Measurements from ENCODE around the gene BLCAP. TPM values are rescaled to one million over a fixed set of nuclear protein-coding genes. Genes with fewer than 3 reads are reported as not detected.
"Not testable (repeated sequence)": the region's sequence is repeated elsewhere in the genome, so short reads cannot be mapped to it uniquely, and the experiment has no call there.

BLCAP gene
- total RNA-seq, 1 donor from 2014 or later = 178 TPM

- Mint-ChIP-seq H3K27ac (ENCODE audit: unreplicated experiment) (no peak overlapping the region), H3K9me3 (ENCODE audit: unreplicated experiment) (no peaks in the 10 kb centered on the region), H3K4me3 (ENCODE audit: unreplicated experiment) (no peak overlapping the region), H3K36me3 (ENCODE audit: low read depth, unreplicated experiment) (peaks cover 22% of the 10 kb centered on the region), H3K27me3 (ENCODE audit: unreplicated experiment) (peaks cover 4% of the 10 kb centered on the region), H3K4me1 (ENCODE audit: unreplicated experiment) (peaks cover 5% of the 10 kb centered on the region)
- no peak for DNase-seq (ENCODE audit: low spot score)
- TF ChIP-seq CTCF (IDR thresholded peaks at IDR 0.05; ENCODE audit: unreplicated experiment) = no peak
These were observed 34.7 kb downstream of the BLCAP start for GRCh38 chr20:37492945-37493344.

GRCh38 chr20:37492096-37492625 is 35.5 kb downstream of the BLCAP start:
- Mint-ChIP-seq H3K9me3 (ENCODE audit: unreplicated experiment) (no peaks in the 10 kb centered on the region), H3K36me3 (ENCODE audit: low read depth, unreplicated experiment) (peaks cover 22% of the 10 kb centered on the region), H3K27ac (ENCODE audit: unreplicated experiment) (no peak overlapping the region), H3K27me3 (ENCODE audit: unreplicated experiment) (peaks cover 7% of the 10 kb centered on the region), H3K4me1 (ENCODE audit: unreplicated experiment) (peaks cover 9% of the 10 kb centered on the region), H3K4me3 (ENCODE audit: unreplicated experiment) (no peak overlapping the region)
- no peak for TF ChIP-seq CTCF (IDR thresholded peaks at IDR 0.05; ENCODE audit: unreplicated experiment)
- DNase-seq (ENCODE audit: low spot score) = no peak

- H3K9me3 Mint-ChIP-seq (ENCODE audit: unreplicated experiment) = no peaks in the 10 kb centered on the region
- peaks cover 9% of the 10 kb centered on the region for H3K4me1 Mint-ChIP-seq (ENCODE audit: unreplicated experiment)
- peak overlapping the region; percentile 5 for H3K27ac Mint-ChIP-seq (ENCODE audit: unreplicated experiment)
- peaks cover 8% of the 10 kb centered on the region for H3K27me3 Mint-ChIP-seq (ENCODE audit: unreplicated experiment)
- TF ChIP-seq CTCF (IDR thresholded peaks at IDR 0.05; ENCODE audit: unreplicated experiment) = no peak
- peaks cover 18% of the 10 kb centered on the region for H3K36me3 Mint-ChIP-seq (ENCODE audit: low read depth, unreplicated experiment)
- H3K4me3 Mint-ChIP-seq (ENCODE audit: unreplicated experiment) = peak overlapping the region; percentile 19
- DNase-seq (ENCODE audit: low spot score) = no peak
These were observed 36.9 kb downstream of the BLCAP start for GRCh38 chr20:37490663-37491350.

- H3K36me3 Mint-ChIP-seq (ENCODE audit: low read depth, unreplicated experiment) = peaks cover 21% of the 10 kb centered on the region
- not testable (repeated sequence) for DNase-seq (ENCODE audit: low spot score); H3K9me3 Mint-ChIP-seq (ENCODE audit: unreplicated experiment); H3K27ac Mint-ChIP-seq (ENCODE audit: unreplicated experiment); H3K4me3 Mint-ChIP-seq (ENCODE audit: unreplicated experiment)
- peaks cover 15% of the 10 kb centered on the region for H3K4me1 Mint-ChIP-seq (ENCODE audit: unreplicated experiment)
- peaks cover 16% of the 10 kb centered on the region for H3K27me3 Mint-ChIP-seq (ENCODE audit: unreplicated experiment)
These were observed 41.5 kb downstream of the BLCAP start for GRCh38 chr20:37486209-37486608.

- peaks cover 14% of the 10 kb centered on the region for H3K27me3 Mint-ChIP-seq (ENCODE audit: unreplicated experiment)
- peaks cover 6% of the 10 kb centered on the region for H3K9me3 Mint-ChIP-seq (ENCODE audit: unreplicated experiment)
- peak overlapping the region; percentile 26 for H3K27ac Mint-ChIP-seq (ENCODE audit: unreplicated experiment)
- no peak overlapping the region for H3K4me3 Mint-ChIP-seq (ENCODE audit: unreplicated experiment)
- H3K4me1 Mint-ChIP-seq (ENCODE audit: unreplicated experiment) = peaks cover 14% of the 10 kb centered on the region
- TF ChIP-seq CTCF (IDR thresholded peaks at IDR 0.05; ENCODE audit: unreplicated experiment) = no peak
- no peak for DNase-seq (ENCODE audit: low spot score)
- H3K36me3 Mint-ChIP-seq (ENCODE audit: low read depth, unreplicated experiment) = peaks cover 21% of the 10 kb centered on the region
These were observed 43.3 kb downstream of the BLCAP start for GRCh38 chr20:37484331-37484730.
